HL-60 (cell line): ENCODE data around the gene ZBTB40.

ENCODE experiments used
- DNase-seq, 2 experiments: peaks; one replicate each; pipeline ENCODE4 v3.0.0-alpha.2; 2010 to 2020; ENCODE audit warnings: low read depth in 1 of 2, low spot score in 1 of 2
- H3K27ac ChIP-seq: fragments of 250-450 bp; sonication (Bioruptor Pico); replicated peaks from 2 replicates; pipeline ENCODE4 v1.5.1; 2020; ENCODE audit warnings: mild to moderate bottlenecking, moderate library complexity
- H3K27me3 ChIP-seq: fragments of 250-450 bp; sonication (Bioruptor Pico); 2 replicates; pipeline ENCODE4 v1.5.1; 2021; ENCODE audit warnings: mild to moderate bottlenecking, moderate library complexity; ENCODE audit not compliant: insufficient read depth, poor library complexity, severe bottlenecking
- H3K4me3 ChIP-seq: replicated peaks from 2 replicates; pipeline ENCODE4 v1.5.1; 2011; ENCODE audit warnings: mild to moderate bottlenecking, control low read depth, low read length; ENCODE audit not compliant: insufficient read depth
- GABPA ChIP-seq: IDR thresholded peaks from 2 replicates; pipeline ENCODE4 v1.6.1; 2012; ENCODE audit warnings: low read depth
- POLR2AphosphoS5 ChIP-seq: IDR thresholded peaks from 2 replicates; pipeline ENCODE4 v1.6.1; 2012; ENCODE audit warnings: low read depth
- REST ChIP-seq: IDR thresholded peaks from 2 replicates; pipeline ENCODE4 v1.6.1; 2012; ENCODE audit warnings: low read depth; ENCODE audit not compliant: insufficient replicate concordance
- SPI1 ChIP-seq: IDR thresholded peaks from 2 replicates; pipeline ENCODE4 v1.6.1; 2012; ENCODE audit warnings: low read depth, mild to moderate bottlenecking, borderline replicate concordance
- TF ChIP-seq, protein P1 (sequence below): IDR thresholded peaks from one replicate; pipeline ENCODE4 v1.5.1; 2011; ENCODE audit warnings: low read length, control low read depth, inconsistent platforms; ENCODE audit not compliant: insufficient read depth

ZBTB40 gene

GRCh38 chr1:22488319-22488718 is 36.7 kb downstream of the ZBTB40 start:
- Histone ChIP-seq H3K4me3 (no peak overlapping the region), H3K27me3 (no peaks in the 10 kb centered on the region), H3K27ac (peak overlapping the region; percentile 4; the same call in 1 of the 2 replicates)
- no peak for DNase-seq
- no peak for TF ChIP-seq POLR2AphosphoS5

DNA sequence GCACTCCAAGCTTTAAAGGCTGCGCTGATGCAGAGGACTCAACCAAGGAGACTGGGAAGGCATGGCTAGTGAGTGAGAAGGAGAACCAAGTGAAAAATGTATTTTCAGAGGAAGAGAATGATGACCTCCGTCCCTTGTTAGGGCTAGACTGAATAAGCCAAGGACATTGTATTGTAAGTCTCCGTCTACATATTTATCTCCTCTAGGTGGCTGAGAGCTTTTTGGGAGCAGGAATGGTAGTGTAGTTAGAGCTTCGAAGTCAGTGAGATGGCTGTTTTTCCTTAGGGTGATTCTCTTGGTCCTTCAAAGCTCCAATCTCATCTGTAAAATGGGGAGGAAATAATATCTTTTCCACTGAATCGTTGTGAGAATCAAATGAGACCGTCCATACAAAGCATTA is 37.6 kb downstream of the ZBTB40 start:
- Histone ChIP-seq H3K27me3 (no peaks in the 10 kb centered on the region), H3K27ac (peak overlapping the region; percentile 28; the same call in 1 of the 2 replicates), H3K4me3 (no peak overlapping the region)
- no peak for DNase-seq
- TF ChIP-seq SPI1 (no peak), GABPA (no peak), REST (no peak), POLR2AphosphoS5 (no peak)
- TF ChIP-seq, protein P1, sequence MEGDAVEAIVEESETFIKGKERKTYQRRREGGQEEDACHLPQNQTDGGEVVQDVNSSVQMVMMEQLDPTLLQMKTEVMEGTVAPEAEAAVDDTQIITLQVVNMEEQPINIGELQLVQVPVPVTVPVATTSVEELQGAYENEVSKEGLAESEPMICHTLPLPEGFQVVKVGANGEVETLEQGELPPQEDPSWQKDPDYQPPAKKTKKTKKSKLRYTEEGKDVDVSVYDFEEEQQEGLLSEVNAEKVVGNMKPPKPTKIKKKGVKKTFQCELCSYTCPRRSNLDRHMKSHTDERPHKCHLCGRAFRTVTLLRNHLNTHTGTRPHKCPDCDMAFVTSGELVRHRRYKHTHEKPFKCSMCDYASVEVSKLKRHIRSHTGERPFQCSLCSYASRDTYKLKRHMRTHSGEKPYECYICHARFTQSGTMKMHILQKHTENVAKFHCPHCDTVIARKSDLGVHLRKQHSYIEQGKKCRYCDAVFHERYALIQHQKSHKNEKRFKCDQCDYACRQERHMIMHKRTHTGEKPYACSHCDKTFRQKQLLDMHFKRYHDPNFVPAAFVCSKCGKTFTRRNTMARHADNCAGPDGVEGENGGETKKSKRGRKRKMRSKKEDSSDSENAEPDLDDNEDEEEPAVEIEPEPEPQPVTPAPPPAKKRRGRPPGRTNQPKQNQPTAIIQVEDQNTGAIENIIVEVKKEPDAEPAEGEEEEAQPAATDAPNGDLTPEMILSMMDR = no peak

GRCh38 chr1:22489823-22490222 is 38.2 kb downstream of the ZBTB40 start:
- Histone ChIP-seq H3K4me3 (no peak overlapping the region), H3K27ac (peak overlapping the region; percentile 28; the same call in 1 of the 2 replicates), H3K27me3 (no peaks in the 10 kb centered on the region)
- TF ChIP-seq POLR2AphosphoS5 = peak; percentile 70
- TF ChIP-seq, protein P1 = no peak
- TF ChIP-seq REST = no peak
- TF ChIP-seq SPI1 = peak; percentile 50
- no peak for TF ChIP-seq GABPA
- DNase-seq = peak; percentile 31 to 86

DNA sequence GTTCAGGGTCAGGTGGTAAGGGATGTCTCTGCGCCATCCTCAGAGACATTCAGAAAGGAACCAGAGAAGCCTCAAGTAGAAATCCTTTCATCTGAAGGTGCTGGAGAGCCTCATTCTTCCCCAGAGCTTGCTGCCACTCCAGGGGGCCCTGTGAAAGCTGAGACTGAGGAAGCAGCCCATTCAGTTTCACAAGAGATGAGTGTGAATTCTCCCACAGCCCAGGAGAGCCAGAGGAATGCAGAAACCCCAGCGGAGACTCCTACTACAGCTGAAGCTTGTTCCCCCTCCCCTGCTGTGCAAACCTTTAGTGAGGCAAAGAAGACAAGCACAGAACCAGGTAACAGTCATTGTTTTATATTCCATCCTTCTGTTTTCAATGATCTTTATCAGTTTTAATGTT is 38.7 kb downstream of the ZBTB40 start:
- Histone ChIP-seq H3K4me3 (no peak overlapping the region), H3K27me3 (no peaks in the 10 kb centered on the region), H3K27ac (no peak overlapping the region)
- DNase-seq = peak in 1 of 2 experiments; percentile 43
- no peak for TF ChIP-seq POLR2AphosphoS5
- no peak for TF ChIP-seq GABPA
- no peak for TF ChIP-seq SPI1
- TF ChIP-seq, protein P1 = no peak
- no peak for TF ChIP-seq REST
